GM12878 (cell line): ENCODE measurements around the gene PTBP3. TPM values are rescaled to one million over a fixed set of nuclear protein-coding genes. Genes with fewer than 3 reads are reported as not detected.
A peak's percentile ranks its signal among the peaks of the same experiment; 100 is the strongest.

Experiments used
- ATAC-seq: fragments of 200-7000 bp; cut with Tn5 transposase; 3 replicates; pipeline ENCODE4 v1.9.1; 2020; ENCODE audit warnings: mild to moderate bottlenecking, moderate library complexity
- BruUV-seq: library from RNA; stranded (reverse); fragments of 400-500 nt; replicated peaks from 2 replicates; lab custom pipeline; 2021; lab: Mats Ljungman, UMichigan
- CTCF ChIA-PET: fragments of 300-600 bp; sonication (Branson Sonifier 250); formaldehyde crosslinking; extraction: SDS; loops from one replicate; lab custom pipeline; 2021; ENCODE audit warnings: inconsistent platforms; lab: Yijun Ruan, JAX
- POLR2A ChIA-PET: fragments of 350-600 bp; formaldehyde crosslinking; extraction: SDS; loops from one replicate; lab custom pipeline; 2021; ENCODE audit warnings: inconsistent platforms; lab: Charles Lee
- RAD21 ChIA-PET: fragments of 300-600 bp; sonication (Branson Sonifier 250); formaldehyde crosslinking; loops from one replicate; lab custom pipeline; 2023; ENCODE audit warnings: antibody characterized with exemption; ENCODE audit not compliant: unreplicated experiment; lab: Charles Lee
- SMC1A ChIA-PET: fragments of 300-600 bp; sonication (Branson Sonifier 250); formaldehyde crosslinking; loops from one replicate; lab custom pipeline; 2023; ENCODE audit not compliant: unreplicated experiment, uncharacterized antibody; lab: Charles Lee
- DNase-seq: peaks from one replicate; pipeline ENCODE4 v3.0.0-alpha.2; 2011; ENCODE audit warnings: low read depth, low spot score
- FAIRE-seq: peaks from 3 replicates; lab custom pipeline; 2011; peaks lifted over from hg19 to GRCh38; lab: Jason Lieb, UNC
- H2AFZ ChIP-seq: 2 replicates; pipeline ENCODE4 v1.6.0; 2011; ENCODE audit warnings: low read depth, low read length, control low read depth; ENCODE audit not compliant: control insufficient read depth
- H3K27ac ChIP-seq: 2 replicates; pipeline ENCODE4 v1.5.1; 2011; ENCODE audit warnings: control low read depth; ENCODE audit not compliant: control insufficient read depth, insufficient read depth
- H3K27me3 ChIP-seq, 2 experiments: replicated peaks in 1 of 2; 2 replicates each; pipeline versions ENCODE4 v1.6.0 to v1.6.1; 2011; ENCODE audit warnings: low read length in 1 of 2; ENCODE audit not compliant: control insufficient read depth in 2 of 2, insufficient read depth in 2 of 2
- H3K36me3 ChIP-seq, 2 experiments: 2 replicates each; pipeline ENCODE4 v1.5.1; 2011; ENCODE audit warnings: low read length in 1 of 2; ENCODE audit not compliant: control insufficient read depth in 2 of 2, insufficient read depth in 2 of 2
- H3K4me1 ChIP-seq: 2 replicates; pipeline ENCODE4 v1.6.1; 2011; ENCODE audit warnings: mild to moderate bottlenecking, low read length, moderate library complexity, mixed read lengths; ENCODE audit not compliant: control insufficient read depth, insufficient read depth
- H3K4me2 ChIP-seq: 2 replicates; pipeline ENCODE4 v1.6.0; 2011; ENCODE audit warnings: control low read depth; ENCODE audit not compliant: control insufficient read depth, insufficient read depth
- H3K4me3 ChIP-seq: fragments of 200-600 bp; sonication (generic); 2 replicates; pipeline ENCODE4 v1.5.1; 2016
- H3K79me2 ChIP-seq: 2 replicates; pipeline ENCODE4 v1.6.0; 2011; ENCODE audit warnings: low read length; ENCODE audit not compliant: control insufficient read depth, insufficient read depth
- H3K9ac ChIP-seq: 2 replicates; pipeline ENCODE4 v1.8.0; 2011; ENCODE audit warnings: low read length, control low read depth, mixed read lengths; ENCODE audit not compliant: control insufficient read depth, insufficient read depth
- H3K9me3 ChIP-seq: replicated peaks from 3 replicates; pipeline ENCODE4 v1.5.1; 2011; ENCODE audit warnings: mild to moderate bottlenecking, low read length; ENCODE audit not compliant: control insufficient read depth, insufficient read depth
- H4K20me1 ChIP-seq: 2 replicates; pipeline ENCODE4 v1.6.0; 2011; ENCODE audit not compliant: control insufficient read depth, insufficient read depth
- CHD1 ChIP-seq: IDR thresholded peaks from 2 replicates; pipeline ENCODE4 v1.6.1; 2012; ENCODE audit warnings: low read depth, low read length, improper control_type of control experiment
- EZH2 ChIP-seq: IDR thresholded peaks from 2 replicates; pipeline ENCODE4 v1.6.1; 2012; ENCODE audit warnings: low read depth, mild to moderate bottlenecking, control low read depth, inconsistent platforms, low read length, borderline replicate concordance; ENCODE audit not compliant: control insufficient read depth
- FOS ChIP-seq: IDR thresholded peaks from 3 replicates; pipeline ENCODE4 v1.6.1; 2011; ENCODE audit warnings: borderline replicate concordance; ENCODE audit not compliant: insufficient read length; ENCODE audit errors: extremely low read depth
- IRF5 ChIP-seq: fragments of 450-650 bp; IDR thresholded peaks from 2 replicates; pipeline ENCODE4 v1.6.1; 2017; ENCODE audit warnings: borderline replicate concordance
- KDM1A ChIP-seq: fragments of 200-600 bp; sonication (generic); IDR thresholded peaks from 2 replicates; pipeline ENCODE4 v1.6.1; 2016; ENCODE audit warnings: borderline replicate concordance
- NBN ChIP-seq: fragments of 450-650 bp; IDR thresholded peaks from 2 replicates; pipeline ENCODE4 v1.6.1; 2016
- NFIC ChIP-seq: IDR thresholded peaks from 2 replicates; pipeline ENCODE4 v1.6.1; 2012; ENCODE audit warnings: low read depth, mild to moderate bottlenecking, inconsistent platforms, low read length, moderate library complexity
- NR2C2 ChIP-seq: IDR thresholded peaks from 2 replicates; pipeline ENCODE4 v1.6.1; 2011; ENCODE audit warnings: borderline replicate concordance, low read depth; ENCODE audit not compliant: control insufficient read depth, insufficient read length
- SUZ12 ChIP-seq: fragments of 200-600 bp; sonication (generic); IDR thresholded peaks from one replicate; pipeline ENCODE4 v1.6.1; 2018; ENCODE audit warnings: antibody characterized with exemption, mild to moderate bottlenecking; ENCODE audit not compliant: unreplicated experiment
- TBL1XR1 ChIP-seq: IDR thresholded peaks from 2 replicates; pipeline ENCODE4 v1.6.1; 2012; ENCODE audit warnings: low read depth, low read length, improper control_type of control experiment
- TCF12 ChIP-seq: IDR thresholded peaks from 2 replicates; pipeline ENCODE4 v1.6.1; 2011; ENCODE audit warnings: low read depth, mild to moderate bottlenecking, low read length
- TCF7 ChIP-seq: IDR thresholded peaks from 2 replicates; pipeline ENCODE4 v1.6.1; 2014; ENCODE audit warnings: antibody characterized with exemption, borderline replicate concordance
- YY1 ChIP-seq: IDR thresholded peaks from 2 replicates; pipeline ENCODE4 v1.6.1; 2011; ENCODE audit warnings: low read depth, mild to moderate bottlenecking, low read length
- WGBS: methylation state at CpG from one replicate; pipeline ENCODE4 v1.1.6; 2016; ENCODE audit warnings: low lambda C conversion rate; ENCODE audit not compliant: insufficient replicate concordance, insufficient coverage; ENCODE audit errors: missing lambda C conversion rate; 5-methylcytosine and 5-hydroxymethylcytosine counted together
- in situ Hi-C: fragments of 300-500 bp; cut with MboI; formaldehyde crosslinking; loops from 9 replicates; pipeline ENCODE4 v1.14.3; 2018; ENCODE audit warnings: mixed read lengths
- intact Hi-C: fragments of 100-400 bp; cut with micrococcal nuclease; formaldehyde crosslinking; loops from one replicate; pipeline ENCODE4 v1.14.2; 2022; ENCODE audit not compliant: unreplicated experiment
- polyA plus RNA-seq, 11 experiments: library from polyadenylated mRNA; depleted of rRNA in 4 of 11; unstranded in 6 of 11; stranded (reverse) in 5 of 11; fragments of >200 nt; fragmentation: Nextera tagmentation in 4 of 11; fragmentation: Illumina TruSeq in 1 of 11; extraction: Ambion mirVana in 4 of 11; extraction: Trizol in 1 of 11; gene quantifications; 1 replicate in 1 of 11; 2 replicates in 10 of 11; pipeline versions ENCODE4 v1.2.1 to v1.2.3, GENCODE V29; 2011 to 2016; ENCODE audit warnings: inconsistent platforms in 2 of 11, missing spikeins in 2 of 11, low read depth in 1 of 11
- total RNA-seq, 4 experiments: library from RNA; depleted of rRNA in 3 of 4; stranded (reverse); fragments of >200 nt in 3 of 4; fragmentation: Illumina TruSeq in 1 of 4; extraction: Trizol in 1 of 4; gene quantifications; 2 replicates each; pipeline versions ENCODE4 v1.2.1 to v1.2.3, GENCODE V29; 2013 to 2021

PTBP3 gene
- total and polyA plus RNA-seq, 10 of the 15 experiments (the other 5 are each of a cell fraction or from before 2014, with no cell fraction given), result 12.5 to 104 (median 52.7) TPM

DNA sequence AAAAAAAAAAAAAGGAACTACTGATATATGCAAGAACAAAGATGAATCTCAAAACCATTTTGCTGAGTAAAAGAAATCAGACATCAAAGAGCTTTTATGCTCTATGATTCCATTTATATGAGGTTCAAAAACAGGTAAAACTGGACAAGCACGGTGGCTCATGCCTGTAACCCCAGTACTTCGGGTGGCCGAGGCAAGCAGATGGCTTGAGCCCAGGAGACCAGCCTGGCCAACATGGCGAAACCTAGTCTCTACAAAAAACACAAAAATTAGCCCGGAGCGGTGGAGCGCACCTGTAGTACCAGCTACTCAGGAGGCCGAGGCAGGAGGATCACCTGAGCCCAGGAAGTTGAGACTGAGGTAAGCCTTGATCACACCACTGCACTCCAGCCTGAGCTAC is 7.8 kb downstream of the PTBP3 start:
- ChIA-PET RAD21 (interaction anchor here (0.6 kb wide), 1 partner anchor 275 kb away, joined by 3 read pairs; no protein-coding TSS in a partner anchor), POLR2A (interaction anchor here (0.7 to 0.9 kb wide), 2 partner anchors 44 to 166 kb away, joined by 5 read pairs; no protein-coding TSS in a partner anchor), SMC1A (interaction anchor here (1.0 to 1.3 kb wide), 5 partner anchors 12 to 232 kb away, joined by 3 to 4 read pairs (median 3); no protein-coding TSS in a partner anchor), CTCF (interaction anchor here (0.7 to 1.8 kb wide), 6 partner anchors 9 to 227 kb away, joined by 3 to 6 read pairs (median 4); no protein-coding TSS in a partner anchor)
- FAIRE-seq (no peak), DNase-seq (no peak), ATAC-seq (no peak; the same call in 2 of the 3 replicates)
- intact Hi-C loops, result no loop called here
- in situ Hi-C loops, result no loop called here
- 74% methylated on average over 8 of the region's 8 CpGs for WGBS
- Histone ChIP-seq H3K9ac (no peak overlapping the region), H2AFZ (no peak overlapping the region), H3K79me2 (peaks cover 87% of the 10 kb centered on the region), H3K9me3 (peaks cover 8% of the 10 kb centered on the region; the same call in 2 of the 3 replicates), H3K27ac (no peak overlapping the region), H3K4me1 (peaks cover 23% of the 10 kb centered on the region), H3K4me3 (no peak overlapping the region), H3K27me3 (no peaks in the 10 kb centered on the region), H4K20me1 (no peaks in the 10 kb centered on the region), H3K36me3 (peaks cover 0 to 9% of the 10 kb centered on the region in 2 experiments; a peak in 3 of 4 replicates), H3K4me2 (0 out of 2 replicates have a peak overlapping the region, but pooled peaks have one; percentile 30)
- no peak for TF ChIP-seq IRF5
- TF ChIP-seq FOS, result no peak
- no peak for TF ChIP-seq SUZ12
- no peak for TF ChIP-seq TCF7
- TF ChIP-seq KDM1A, result no peak
- no peak for TF ChIP-seq TCF12
- no peak for TF ChIP-seq EZH2
- no peak for TF ChIP-seq TBL1XR1
- no peak for TF ChIP-seq NBN
- TF ChIP-seq CHD1, result no peak
- no peak for TF ChIP-seq NFIC
- no peak for TF ChIP-seq NR2C2
- no peak for TF ChIP-seq YY1
- BruUV-seq, result no TSS peak
